ENCODE measurements around the gene TIMM50. TPM values are rescaled to one million over a fixed set of nuclear protein-coding genes. Genes with fewer than 3 reads are reported as not detected.

TIMM50 gene
- total RNA-seq, 1 donor from 2014 or later: 43.2 TPM

GRCh38 chr19:39498798-39499642 is 18.4 kb downstream of the TIMM50 start, which contains the start of gene DLL3:
TSS of gene DLL3 (plus strand) at chr19:39498947. CDS start at chr19:39498975, 28 bp downstream.
- FAIRE-seq (no peak), DNase-seq (ENCODE audit: low spot score in 2 of 2) (no peak)

DNA sequence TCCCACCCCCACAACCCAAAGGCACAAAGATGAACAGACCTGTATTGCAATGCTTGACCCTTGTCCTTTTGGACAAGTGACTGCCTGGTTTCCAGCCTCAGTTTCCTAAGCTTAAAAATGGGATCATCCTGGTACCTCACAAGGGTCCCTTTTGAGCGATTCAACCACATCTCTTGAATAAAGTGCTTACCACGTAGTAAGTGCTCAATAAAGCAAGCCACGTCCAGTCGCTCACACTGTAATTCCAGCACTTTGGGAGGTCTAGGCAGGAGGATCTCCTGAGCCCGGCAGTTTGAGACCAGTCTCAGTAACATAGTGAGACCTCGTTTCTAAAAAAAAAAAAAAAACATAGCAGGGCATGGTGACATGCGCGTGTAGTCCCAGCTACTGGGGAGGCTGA is 19.3 kb downstream of the TIMM50 start:
- no peak for DNase-seq (ENCODE audit: low spot score in 2 of 2)
- no peak for FAIRE-seq

DNA sequence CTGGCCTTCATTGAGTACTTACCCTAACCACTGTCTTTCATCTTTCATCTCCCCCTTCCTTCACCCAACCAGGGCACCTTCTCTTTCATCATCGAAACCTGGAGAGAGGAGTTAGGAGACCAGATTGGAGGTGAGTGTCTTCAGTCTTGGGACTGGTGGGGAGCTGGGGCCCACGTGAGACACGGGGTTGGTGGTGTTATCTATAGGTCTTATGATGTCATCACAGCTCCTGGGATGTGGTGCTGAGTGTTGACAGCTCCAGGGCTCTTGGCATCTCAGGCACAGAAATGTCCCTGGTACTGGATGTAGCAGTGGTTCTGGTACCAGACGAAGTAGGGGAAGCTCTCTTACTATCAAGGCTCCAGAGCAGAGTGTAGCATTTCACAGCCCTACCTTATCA is 19.9 kb downstream of the TIMM50 start:
- no peak for DNase-seq (ENCODE audit: low spot score in 2 of 2)
- no peak for FAIRE-seq

GRCh38 chr19:39501340-39501739 is 20.7 kb downstream of the TIMM50 start:
- DNase-seq (ENCODE audit: low spot score in 2 of 2) (no peak), FAIRE-seq (no peak)

- peak in 1 of 2 donors; percentile 74 for DNase-seq (ENCODE audit: low spot score in 2 of 2)
- no peak for FAIRE-seq
Observed at GRCh38 chr19:39502640-39503417, 22.2 kb downstream of the TIMM50 start.

DNA sequence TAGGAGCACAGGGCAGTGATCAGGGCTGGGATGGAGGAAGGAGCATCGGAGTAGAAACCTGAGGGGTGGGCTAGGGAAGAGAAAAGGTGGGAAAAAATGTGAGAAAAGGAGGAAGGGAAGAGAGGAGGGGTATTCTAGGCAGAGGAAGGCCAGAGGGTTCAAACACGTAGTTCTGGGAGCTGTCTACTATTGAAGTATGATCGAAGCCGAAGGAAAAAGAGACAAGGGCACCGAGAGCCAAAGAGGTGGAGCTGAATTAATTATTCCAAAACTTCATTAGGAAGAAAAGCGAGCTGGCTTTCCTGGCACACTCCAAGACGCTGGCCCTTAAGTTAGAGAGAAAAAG is 25.9 kb downstream of the TIMM50 start:
- no peak for FAIRE-seq

DNA sequence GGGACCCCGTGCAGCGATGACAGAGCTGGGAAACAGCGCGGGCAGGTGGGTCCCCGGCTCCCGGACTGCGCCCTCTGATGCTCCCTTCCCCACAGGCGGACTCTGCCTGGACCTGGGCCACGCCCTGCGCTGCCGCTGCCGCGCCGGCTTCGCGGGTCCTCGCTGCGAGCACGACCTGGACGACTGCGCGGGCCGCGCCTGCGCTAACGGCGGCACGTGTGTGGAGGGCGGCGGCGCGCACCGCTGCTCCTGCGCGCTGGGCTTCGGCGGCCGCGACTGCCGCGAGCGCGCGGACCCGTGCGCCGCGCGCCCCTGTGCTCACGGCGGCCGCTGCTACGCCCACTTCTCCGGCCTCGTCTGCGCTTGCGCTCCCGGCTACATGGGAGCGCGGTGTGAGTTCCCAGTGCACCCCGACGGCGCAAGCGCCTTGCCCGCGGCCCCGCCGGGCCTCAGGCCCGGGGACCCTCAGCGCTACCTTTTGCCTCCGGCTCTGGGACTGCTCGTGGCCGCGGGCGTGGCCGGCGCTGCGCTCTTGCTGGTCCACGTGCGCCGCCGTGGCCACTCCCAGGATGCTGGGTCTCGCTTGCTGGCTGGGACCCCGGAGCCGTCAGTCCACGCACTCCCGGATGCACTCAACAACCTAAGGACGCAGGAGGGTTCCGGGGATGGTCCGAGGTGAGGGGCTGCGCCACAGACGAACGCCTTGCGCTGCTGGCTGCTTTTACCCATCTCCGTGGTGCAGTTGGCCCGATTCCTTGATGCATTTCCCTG is 26.5 kb downstream of the TIMM50 start:
- peak; percentile 71 to 80 for DNase-seq (ENCODE audit: low spot score in 2 of 2)
- no peak for FAIRE-seq

More for the DNA sequence above, 25.9 kb downstream of the TIMM50 start:
- no peak for DNase-seq (ENCODE audit: low spot score in 2 of 2)

DNA sequence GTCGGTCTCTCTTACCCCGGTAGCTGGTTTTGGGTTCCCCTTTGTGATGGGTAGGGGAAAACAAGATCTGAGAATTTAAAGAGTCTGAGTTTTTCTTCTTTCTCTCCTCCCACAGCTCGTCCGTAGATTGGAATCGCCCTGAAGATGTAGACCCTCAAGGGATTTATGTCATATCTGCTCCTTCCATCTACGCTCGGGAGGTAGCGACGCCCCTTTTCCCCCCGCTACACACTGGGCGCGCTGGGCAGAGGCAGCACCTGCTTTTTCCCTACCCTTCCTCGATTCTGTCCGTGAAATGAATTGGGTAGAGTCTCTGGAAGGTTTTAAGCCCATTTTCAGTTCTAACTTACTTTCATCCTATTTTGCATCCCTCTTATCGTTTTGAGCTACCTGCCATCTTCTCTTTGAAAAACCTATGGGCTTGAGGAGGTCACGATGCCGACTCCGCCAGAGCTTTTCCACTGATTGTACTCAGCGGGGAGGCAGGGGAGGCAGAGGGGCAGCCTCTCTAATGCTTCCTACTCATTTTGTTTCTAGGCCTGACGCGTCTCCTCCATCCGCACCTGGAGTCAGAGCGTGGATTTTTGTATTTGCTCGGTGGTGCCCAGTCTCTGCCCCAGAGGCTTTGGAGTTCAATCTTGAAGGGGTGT is 27.2 kb downstream of the TIMM50 start:
- DNase-seq (ENCODE audit: low spot score in 2 of 2) (no peak), FAIRE-seq (no peak)

- no peak for DNase-seq (ENCODE audit: low spot score in 2 of 2)
- no peak for FAIRE-seq
Observed at GRCh38 chr19:39508629-39509028, 28.0 kb downstream of the TIMM50 start.

DNA sequence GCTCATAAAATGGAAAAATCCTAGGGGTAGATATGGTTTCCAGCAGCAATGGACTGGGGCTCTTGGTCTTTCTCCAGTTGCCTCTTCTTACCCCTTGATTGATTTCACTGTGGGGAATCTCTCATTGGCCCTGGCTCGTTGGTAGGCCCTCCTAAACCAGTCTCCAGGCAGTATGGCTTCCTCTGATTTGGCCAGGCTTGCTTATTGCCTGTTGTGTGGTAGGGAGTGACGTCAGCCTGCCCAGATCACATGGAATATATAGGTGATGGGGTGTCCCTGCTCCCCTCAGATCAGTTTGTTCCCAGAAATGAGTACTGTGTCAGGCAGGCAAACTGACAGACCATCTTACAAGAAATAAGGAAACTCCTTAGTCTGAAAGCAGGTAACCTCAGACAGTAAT is 28.6 kb downstream of the TIMM50 start:
- no peak for FAIRE-seq
- DNase-seq (ENCODE audit: low spot score in 2 of 2): no peak

GRCh38 chr19:39512988-39513387 is 32.4 kb downstream of the TIMM50 start:
- DNase-seq (ENCODE audit: low spot score in 2 of 2): no peak
- no peak for FAIRE-seq

DNA sequence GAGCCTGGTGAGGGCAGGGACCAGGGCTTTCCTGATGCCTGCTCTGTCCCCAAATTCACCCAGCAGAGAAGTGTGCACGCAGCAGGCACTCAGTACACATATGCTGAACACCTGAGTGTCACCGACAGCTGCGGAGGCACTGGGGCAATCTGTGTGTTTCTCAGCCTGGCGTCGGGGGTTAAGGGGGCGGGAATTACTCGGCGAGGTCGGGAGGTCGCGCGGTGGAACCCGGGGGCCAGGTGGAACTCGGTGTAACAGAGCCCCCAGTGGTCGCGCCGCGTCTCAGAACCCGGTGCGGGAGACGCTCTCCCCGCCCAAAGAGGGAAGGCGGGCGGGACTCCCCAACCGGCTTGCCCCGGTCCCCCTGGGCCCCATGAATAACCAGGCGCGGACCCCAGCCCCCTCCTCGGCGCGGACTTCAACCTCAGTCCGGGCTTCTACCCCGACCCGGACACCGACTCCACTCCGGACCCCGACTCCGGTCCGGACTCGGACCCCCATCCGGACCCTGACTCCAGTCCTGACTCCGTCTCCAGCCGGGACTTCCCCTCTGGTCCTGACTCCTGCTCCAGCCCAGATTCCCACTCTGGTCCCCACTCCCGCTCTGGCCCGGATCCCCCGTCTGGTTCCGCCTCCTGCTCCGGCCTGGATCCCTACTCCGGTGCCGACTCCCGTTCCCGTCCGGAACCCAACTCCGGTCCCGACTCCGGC is 34.4 kb downstream of the TIMM50 start, which contains the start of gene SELENOV:
Gene SELENOV, plus strand, starts transcription at position 300 of the 711 bp plus-strand sequence. Its CDS starts 74 bp downstream, at position 374.
- DNase-seq (ENCODE audit: low spot score in 2 of 2) (no peak), FAIRE-seq (no peak)

- no peak for DNase-seq (ENCODE audit: low spot score in 2 of 2)
- no peak for FAIRE-seq
Observed at GRCh38 chr19:39515551-39516191, 35.0 kb downstream of the TIMM50 start.

DNA sequence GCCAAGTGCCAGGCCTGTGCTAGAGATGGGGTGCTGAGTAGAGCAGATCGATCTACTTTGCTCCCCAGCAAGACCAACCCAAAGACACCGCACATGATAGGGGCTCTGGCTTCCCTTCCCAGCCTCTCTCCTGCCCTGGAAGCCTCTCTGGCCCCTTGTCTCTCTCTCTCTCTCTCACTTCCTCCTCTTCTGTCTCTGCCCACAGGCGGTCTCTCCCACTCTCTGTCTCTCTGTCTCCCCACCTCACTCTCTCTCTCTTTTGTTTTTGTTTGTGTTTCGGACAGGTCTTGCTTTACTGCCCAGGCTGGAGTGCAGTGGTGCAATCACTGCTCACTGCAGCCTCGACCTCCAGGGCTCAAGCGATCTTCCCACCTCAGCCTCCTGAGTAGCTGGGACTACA is 35.6 kb downstream of the TIMM50 start:
- FAIRE-seq: no peak
- no peak for DNase-seq (ENCODE audit: low spot score in 2 of 2)

- FAIRE-seq (no peak), DNase-seq (ENCODE audit: low spot score in 2 of 2) (no peak)
Observed at GRCh38 chr19:39517432-39517831, 36.8 kb downstream of the TIMM50 start.

GRCh38 chr19:39518458-39518857 is 37.8 kb downstream of the TIMM50 start:
- no peak for FAIRE-seq
- DNase-seq (ENCODE audit: low spot score in 2 of 2): no peak

GRCh38 chr19:39518975-39519374 is 38.3 kb downstream of the TIMM50 start:
- DNase-seq (ENCODE audit: low spot score in 2 of 2): no peak
- FAIRE-seq: no peak

DNA sequence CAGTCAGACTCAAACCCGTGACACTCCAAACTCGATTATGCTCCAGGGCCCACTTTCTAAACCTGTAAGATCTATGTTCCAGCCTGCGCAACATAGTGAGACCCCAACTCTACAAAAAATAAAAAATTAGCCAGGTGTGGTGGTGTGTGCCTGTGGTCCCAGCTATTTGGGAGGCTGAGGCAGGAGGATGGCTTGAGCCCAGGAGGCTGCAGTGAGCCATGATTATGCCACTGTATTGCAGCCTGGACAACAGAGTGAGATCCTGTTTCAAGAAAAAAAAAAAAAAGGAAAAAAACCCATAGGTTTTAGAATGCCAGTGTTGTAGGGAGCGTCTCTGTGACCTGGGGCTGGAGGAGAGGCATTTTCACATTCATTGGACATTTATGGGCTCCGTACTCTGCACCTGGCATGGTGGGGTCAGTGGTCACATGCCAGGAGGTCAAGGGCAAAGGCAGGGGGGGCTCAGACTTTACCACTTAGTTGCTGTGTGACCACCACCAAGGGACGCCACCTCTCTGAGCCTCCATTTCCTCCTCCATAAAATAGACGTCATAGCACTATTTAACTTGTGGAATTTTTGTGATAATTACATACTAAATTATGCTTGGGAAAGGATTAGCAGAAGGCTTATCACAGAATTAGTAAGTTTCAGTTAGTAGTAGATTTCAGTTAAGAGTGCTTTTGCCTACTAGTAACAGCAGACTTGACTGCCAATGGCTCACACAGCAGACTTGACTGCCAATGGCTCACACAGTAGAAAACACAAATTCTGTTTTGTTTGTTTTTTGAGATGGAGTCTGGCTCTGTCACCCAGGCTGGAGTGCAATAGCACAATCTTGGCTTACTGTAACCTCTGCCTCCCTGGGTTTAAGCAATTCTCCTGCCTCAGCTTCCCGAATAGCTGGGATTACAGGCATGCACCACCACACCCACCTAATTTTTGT is 40.2 kb downstream of the TIMM50 start:
- FAIRE-seq (no peak), DNase-seq (ENCODE audit: low spot score in 2 of 2) (no peak)

Data from frontal cortex (tissue), 4 donors.